ENCODE data around the gene FYB1. TPM values are rescaled to one million over a fixed set of nuclear protein-coding genes. Genes with fewer than 3 reads are reported as not detected.

Gene FYB1
- total and polyA plus RNA-seq, 2 donors (not counting 1 experiment from before 2014, with no cell fraction given): not detected

GRCh38 chr5:39164016-39164415 is 55.3 kb downstream of the FYB1 start:
- Histone ChIP-seq H3K9me3 (ENCODE audit: control insufficient read depth, insufficient read depth, low read depth, low read length) (no peaks in the 10 kb centered on the region), H3K4me2 (ENCODE audit: extremely low read depth, insufficient read depth, low read length) (no peak overlapping the region), H3K79me2 (ENCODE audit: control insufficient read depth, insufficient read depth, low read length) (no peaks in the 10 kb centered on the region), H3K4me3 (replicated peaks in 1 of 4; ENCODE audit: control extremely low read depth in 1 of 4, insufficient read depth in 1 of 4, low read depth in 3 of 4, low read length in 4 of 4) (no peak overlapping the region), H3K4me1 (ENCODE audit: control insufficient read depth, extremely low read depth, insufficient read depth, low read length) (no peaks in the 10 kb centered on the region), H4K20me1 (ENCODE audit: control insufficient read depth, extremely low read depth, insufficient read depth, low read length) (no peaks in the 10 kb centered on the region), H3K36me3 (ENCODE audit: control insufficient read depth, insufficient read depth, low read length) (no peaks in the 10 kb centered on the region), H3K27me3 (ENCODE audit: control insufficient read depth, insufficient read depth, low read length) (no peaks in the 10 kb centered on the region), H2AFZ (ENCODE audit: low read length) (no peak overlapping the region), H3K27ac (ENCODE audit: insufficient read depth, low read length) (no peak overlapping the region), H3K9ac (ENCODE audit: insufficient read depth, low read length) (no peak overlapping the region)
- TF ChIP-seq EZH2 (IDR thresholded peaks at IDR 0.05; ENCODE audit: low read length, missing control alignments): no peak
- no peak for TF ChIP-seq CTCF (conservative IDR thresholded peaks at IDR 0.05 in 1 of 2, IDR thresholded peaks at IDR 0.05 in 1 of 2; ENCODE audit: low read depth in 1 of 2, low read length in 2 of 2)
- no peak for DNase-seq (ENCODE audit: low read depth in 2 of 2)

DNA sequence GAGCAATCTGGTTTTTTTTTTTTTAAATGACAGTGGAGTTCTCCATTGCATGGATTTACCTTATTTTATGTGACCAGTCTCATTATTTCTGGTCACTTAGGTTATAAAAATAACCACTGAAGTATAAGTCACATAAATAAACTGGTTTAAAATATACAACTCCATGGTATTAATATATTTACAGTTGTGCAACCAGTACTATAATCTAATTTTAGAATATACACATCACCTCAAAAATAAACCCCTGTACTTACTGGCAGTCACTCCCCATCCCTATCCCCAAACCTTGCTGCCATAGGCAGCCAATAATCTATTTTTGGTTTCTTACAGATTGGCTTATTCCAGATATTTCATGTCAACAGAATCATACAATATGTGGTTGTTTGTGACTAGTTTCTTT is 57.8 kb downstream of the FYB1 start:
- Histone ChIP-seq H4K20me1 (ENCODE audit: control insufficient read depth, extremely low read depth, insufficient read depth, low read length) (no peaks in the 10 kb centered on the region), H2AFZ (ENCODE audit: low read length) (no peak overlapping the region), H3K9me3 (ENCODE audit: control insufficient read depth, insufficient read depth, low read depth, low read length) (no peaks in the 10 kb centered on the region), H3K27ac (ENCODE audit: insufficient read depth, low read length) (no peak overlapping the region), H3K79me2 (ENCODE audit: control insufficient read depth, insufficient read depth, low read length) (no peaks in the 10 kb centered on the region), H3K4me1 (ENCODE audit: control insufficient read depth, extremely low read depth, insufficient read depth, low read length) (no peaks in the 10 kb centered on the region), H3K4me2 (ENCODE audit: extremely low read depth, insufficient read depth, low read length) (no peak overlapping the region), H3K9ac (ENCODE audit: insufficient read depth, low read length) (no peak overlapping the region), H3K36me3 (ENCODE audit: control insufficient read depth, insufficient read depth, low read length) (no peaks in the 10 kb centered on the region), H3K4me3 (replicated peaks in 1 of 4; ENCODE audit: control extremely low read depth in 1 of 4, insufficient read depth in 1 of 4, low read depth in 3 of 4, low read length in 4 of 4) (no peak overlapping the region), H3K27me3 (ENCODE audit: control insufficient read depth, insufficient read depth, low read length) (no peaks in the 10 kb centered on the region)
- DNase-seq (ENCODE audit: low read depth in 2 of 2): no peak
- TF ChIP-seq CTCF (conservative IDR thresholded peaks at IDR 0.05 in 1 of 2, IDR thresholded peaks at IDR 0.05 in 1 of 2; ENCODE audit: low read depth in 1 of 2, low read length in 2 of 2) (no peak), EZH2 (IDR thresholded peaks at IDR 0.05; ENCODE audit: low read length, missing control alignments) (no peak)

DNA sequence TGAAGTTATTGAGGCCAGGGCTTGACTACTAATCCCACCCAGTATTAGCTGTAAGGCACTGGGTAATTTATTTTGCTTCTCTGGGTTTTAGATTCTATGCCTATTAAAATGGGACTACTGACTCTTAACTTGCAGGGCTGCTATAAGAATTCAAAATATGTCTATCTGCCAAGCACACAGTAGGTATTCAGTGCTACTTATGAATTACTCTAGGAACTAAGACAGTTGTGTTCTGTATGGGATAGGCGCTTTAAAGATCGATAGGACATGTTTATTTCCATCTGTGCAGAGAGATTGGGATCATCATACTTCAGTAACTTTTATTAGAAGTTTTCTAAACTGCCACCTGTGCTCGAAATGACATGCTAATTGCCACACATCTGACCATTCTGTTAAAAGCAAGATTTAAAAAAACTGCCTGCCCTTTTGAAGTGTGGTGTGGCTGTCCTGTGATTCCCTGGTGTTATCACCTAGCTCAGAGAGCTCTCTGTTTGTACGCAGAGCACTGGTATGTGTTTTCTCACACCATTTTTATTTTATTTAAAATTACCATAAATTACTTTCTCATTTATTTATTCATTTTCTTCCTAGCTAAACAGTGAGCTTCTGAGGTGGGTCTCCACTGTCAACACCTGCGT is 58.7 kb downstream of the FYB1 start:
- TF ChIP-seq CTCF (conservative IDR thresholded peaks at IDR 0.05 in 1 of 2, IDR thresholded peaks at IDR 0.05 in 1 of 2; ENCODE audit: low read depth in 1 of 2, low read length in 2 of 2) (no peak), EZH2 (IDR thresholded peaks at IDR 0.05; ENCODE audit: low read length, missing control alignments) (no peak)
- H3K9me3 ChIP-seq (ENCODE audit: control insufficient read depth, insufficient read depth, low read depth, low read length): no peaks in the 10 kb centered on the region
- H2AFZ ChIP-seq (ENCODE audit: low read length): no peak overlapping the region
- no peak overlapping the region for H3K4me3 ChIP-seq (replicated peaks in 1 of 4; ENCODE audit: control extremely low read depth in 1 of 4, insufficient read depth in 1 of 4, low read depth in 3 of 4, low read length in 4 of 4)
- DNase-seq (ENCODE audit: low read depth in 2 of 2): no peak
- no peaks in the 10 kb centered on the region for H3K79me2 ChIP-seq (ENCODE audit: control insufficient read depth, insufficient read depth, low read length)
- H3K36me3 ChIP-seq (ENCODE audit: control insufficient read depth, insufficient read depth, low read length): no peaks in the 10 kb centered on the region
- H3K27me3 ChIP-seq (ENCODE audit: control insufficient read depth, insufficient read depth, low read length): no peaks in the 10 kb centered on the region
- H4K20me1 ChIP-seq (ENCODE audit: control insufficient read depth, extremely low read depth, insufficient read depth, low read length): no peaks in the 10 kb centered on the region
- H3K27ac ChIP-seq (ENCODE audit: insufficient read depth, low read length): no peak overlapping the region
- no peak overlapping the region for H3K4me2 ChIP-seq (ENCODE audit: extremely low read depth, insufficient read depth, low read length)
- H3K4me1 ChIP-seq (ENCODE audit: control insufficient read depth, extremely low read depth, insufficient read depth, low read length): no peaks in the 10 kb centered on the region
- no peak overlapping the region for H3K9ac ChIP-seq (ENCODE audit: insufficient read depth, low read length)

All from fibroblast of lung (primary cell).